ENCODE data around the gene PNPLA5. TPM values are rescaled to one million over a fixed set of nuclear protein-coding genes. Genes with fewer than 3 reads are reported as not detected.

Gene PNPLA5
- total and polyA plus RNA-seq, 10 donors = not detected

- H3K27me3 ChIP-seq (replicated peaks in 1 of 7) = peaks cover 0 to 66% (median 31%) of the 10 kb centered on the region in 7 donors
- peak; percentile 28 for DNase-seq
- intact Hi-C loops (cut with DNase I; ENCODE audit: low total_unique reads) = no loop called here
- no peak overlapping the region for H3K4me3 ChIP-seq
- no peak for TF ChIP-seq POLR2A (IDR thresholded peaks at IDR 0.05)
- TF ChIP-seq POLR2AphosphoS5 (IDR thresholded peaks at IDR 0.05) = no peak
- TF ChIP-seq CTCF (IDR thresholded peaks at IDR 0.05 in 8 of 11, conservative IDR thresholded peaks at IDR 0.05 in 3 of 11) = no peak
- WGBS, 5 donors = 76 to 93% (median 86%) methylated on average over 4 to 5 of the region's 5 CpGs
- H3K36me3 ChIP-seq = no peaks in the 10 kb centered on the region
- H3K27ac ChIP-seq = no peak overlapping the region
- peaks cover 0 to 14% (median 11%) of the 10 kb centered on the region in 6 donors for H3K4me1 ChIP-seq
- no peaks in the 10 kb centered on the region for H3K9me3 ChIP-seq
Measured at GRCh38 chr22:43894122-43894521, 2.3 kb upstream of the PNPLA5 start.

- no peaks in the 10 kb centered on the region for H3K36me3 ChIP-seq
- no peak for TF ChIP-seq POLR2AphosphoS5 (IDR thresholded peaks at IDR 0.05)
- no peak for TF ChIP-seq POLR2A (IDR thresholded peaks at IDR 0.05)
- no peak for TF ChIP-seq CTCF (IDR thresholded peaks at IDR 0.05 in 8 of 11, conservative IDR thresholded peaks at IDR 0.05 in 3 of 11)
- H3K9me3 ChIP-seq = no peaks in the 10 kb centered on the region
- intact Hi-C loops (cut with DNase I; ENCODE audit: low total_unique reads) = no loop called here
- WGBS, 5 donors = 44 to 83% (median 68%) methylated on average over 1 to 5 of the region's 5 CpGs
- peak; percentile 56 for DNase-seq
- H3K27ac ChIP-seq = no peak overlapping the region
- H3K27me3 ChIP-seq (replicated peaks in 1 of 7) = peaks cover 0 to 74% (median 38%) of the 10 kb centered on the region in 7 donors
- H3K4me3 ChIP-seq = no peak overlapping the region
- peaks cover 0 to 14% (median 11%) of the 10 kb centered on the region in 6 donors for H3K4me1 ChIP-seq
Measured at GRCh38 chr22:43893266-43893665, 1.5 kb upstream of the PNPLA5 start.

GRCh38 chr22:43892183-43892894, 526 bp upstream of the PNPLA5 start:
- 52 to 57% (median 54%) methylated on average over 13 to 15 of the region's 15 CpGs for WGBS, 5 donors
- H3K27me3 ChIP-seq (replicated peaks in 1 of 7) = peaks cover 0 to 80% (median 38%) of the 10 kb centered on the region in 7 donors
- peaks cover 0 to 14% (median 11%) of the 10 kb centered on the region in 6 donors for H3K4me1 ChIP-seq
- no peak overlapping the region for H3K27ac ChIP-seq
- DNase-seq = peak; percentile 27
- no peaks in the 10 kb centered on the region for H3K36me3 ChIP-seq
- H3K4me3 ChIP-seq = no peak overlapping the region
- intact Hi-C loops (cut with DNase I; ENCODE audit: low total_unique reads) = no loop called here
- TF ChIP-seq POLR2A (IDR thresholded peaks at IDR 0.05) (no peak), CTCF (IDR thresholded peaks at IDR 0.05 in 8 of 11, conservative IDR thresholded peaks at IDR 0.05 in 3 of 11) (no peak), POLR2AphosphoS5 (IDR thresholded peaks at IDR 0.05) (no peak)
- no peaks in the 10 kb centered on the region for H3K9me3 ChIP-seq

GRCh38 chr22:43890901-43891331, 897 bp downstream of the PNPLA5 start:
- H3K4me3 ChIP-seq = peak overlapping the region in 1 of 8 donors; percentile 31
- intact Hi-C loops (cut with DNase I; ENCODE audit: low total_unique reads) = no loop called here
- H3K9me3 ChIP-seq = no peaks in the 10 kb centered on the region
- peaks cover 0 to 14% (median 11%) of the 10 kb centered on the region in 6 donors for H3K4me1 ChIP-seq
- DNase-seq = peak; percentile 66
- TF ChIP-seq POLR2A (IDR thresholded peaks at IDR 0.05) = no peak
- no peak for TF ChIP-seq CTCF (IDR thresholded peaks at IDR 0.05 in 8 of 11, conservative IDR thresholded peaks at IDR 0.05 in 3 of 11)
- no peak for TF ChIP-seq POLR2AphosphoS5 (IDR thresholded peaks at IDR 0.05)
- WGBS, 5 donors = 18 to 24% (median 21%) methylated on average over 16 to 24 of the region's 24 CpGs
- no peaks in the 10 kb centered on the region for H3K36me3 ChIP-seq
- H3K27me3 ChIP-seq (replicated peaks in 1 of 7) = peaks cover 0 to 87% (median 38%) of the 10 kb centered on the region in 7 donors
- H3K27ac ChIP-seq = no peak overlapping the region
